Astrocyte of the spinal cord (primary cell): ENCODE data around the gene CCNT1.
A peak's percentile ranks its signal among the peaks of the same experiment; 100 is the strongest.
"Not testable (repeated sequence)": the region's sequence is repeated elsewhere in the genome, so short reads cannot be mapped to it uniquely, and the experiment has no call there.

Source experiments
- DNase-seq: peaks from one replicate; pipeline ENCODE4 v3.0.0; 2011; ENCODE audit warnings: low read depth, low spot score
- H3K4me3 ChIP-seq: 2 replicates; pipeline ENCODE4 v1.5.1; 2011; ENCODE audit warnings: low read depth, mild to moderate bottlenecking, low read length, moderate library complexity
- CTCF ChIP-seq: IDR thresholded peaks from 2 replicates; pipeline ENCODE4 v1.5.1; 2012; ENCODE audit warnings: low read depth, mild to moderate bottlenecking, low read length, inconsistent platforms
- in situ Hi-C: cut with HindIII; loops from 2 replicates; pipeline ENCODE4 v1.10.0; 2017; ENCODE audit warnings: low sequenced_read_pairs

Gene CCNT1

GRCh38 chr12:48750215-48750614 is 33.7 kb upstream of the CCNT1 start:
- in situ Hi-C loops = no loop called here
- no peak overlapping the region for H3K4me3 ChIP-seq
- no peak for TF ChIP-seq CTCF
- peak; percentile 5 for DNase-seq

GRCh38 chr12:48744251-48745008 is 27.9 kb upstream of the CCNT1 start:
- H3K4me3 ChIP-seq = no peak overlapping the region
- TF ChIP-seq CTCF = no peak
- in situ Hi-C loops = no loop called here
- no peak for DNase-seq

- in situ Hi-C loops = no loop called here
- no peak for TF ChIP-seq CTCF
- H3K4me3 ChIP-seq = no peak overlapping the region
- DNase-seq = no peak
Observed at GRCh38 chr12:48739618-48740269, 23.2 kb upstream of the CCNT1 start.

GRCh38 chr12:48736456-48736855 is 19.9 kb upstream of the CCNT1 start:
- no peak overlapping the region for H3K4me3 ChIP-seq
- TF ChIP-seq CTCF = no peak
- in situ Hi-C loops = no loop called here
- DNase-seq = no peak

GRCh38 chr12:48728807-48729206 is 12.3 kb upstream of the CCNT1 start:
- DNase-seq = no peak
- in situ Hi-C loops = no loop called here
- TF ChIP-seq CTCF = no peak

GRCh38 chr12:48720737-48721136 is 4.2 kb upstream of the CCNT1 start:
- in situ Hi-C loops = not testable (repeated sequence)

More at GRCh38 chr12:48728807-48729206, 12.3 kb upstream of the CCNT1 start:
- H3K4me3 ChIP-seq = no peak overlapping the region

GRCh38 chr12:48720171-48720570 is 3.7 kb upstream of the CCNT1 start:
- H3K4me3 ChIP-seq, in situ Hi-C loops, DNase-seq: not testable (repeated sequence)

More at GRCh38 chr12:48720737-48721136, 4.2 kb upstream of the CCNT1 start:
- DNase-seq, H3K4me3 ChIP-seq: not testable (repeated sequence)

- in situ Hi-C loops, H3K4me3 ChIP-seq, DNase-seq: not testable (repeated sequence)
Observed at GRCh38 chr12:48719002-48719401, 2.5 kb upstream of the CCNT1 start.
